GM19372 (cell line): ENCODE results near the gene LCA5L.

Experiments used
- ATAC-seq: cut with Tn5 transposase; IDR thresholded peaks from one replicate; pipeline ENCODE4 v1.9.1; 2021; ENCODE audit warnings: mild to moderate bottlenecking, low read depth, moderate library complexity; ENCODE audit not compliant: unreplicated experiment

LCA5L gene

GRCh38 chr21:39445321-39446269 lies at the start of gene LCA5L:
Gene LCA5L, minus strand, starts transcription at chr21:39445778. Its CDS starts 17,285 bp downstream, at chr21:39428493.
- ATAC-seq: peak; percentile 91

- ATAC-seq: no peak
These were observed 43.9 kb upstream of the LCA5L start for GRCh38 chr21:39489380-39489924.

GRCh38 chr21:39484711-39485276 lies 39.2 kb upstream of the LCA5L start:
- ATAC-seq: no peak

GRCh38 chr21:39483917-39484316 lies 38.3 kb upstream of the LCA5L start:
- no peak for ATAC-seq

- ATAC-seq: no peak
These were observed 36.3 kb upstream of the LCA5L start for GRCh38 chr21:39481886-39482285.

- no peak for ATAC-seq
These were observed 34.7 kb upstream of the LCA5L start for GRCh38 chr21:39480271-39480670.

- ATAC-seq: no peak
These were observed 34.2 kb upstream of the LCA5L start for GRCh38 chr21:39479814-39480182.

- ATAC-seq: no peak
These were observed 33.7 kb upstream of the LCA5L start for GRCh38 chr21:39479164-39479813.

- ATAC-seq: no peak
These were observed 29.0 kb upstream of the LCA5L start for GRCh38 chr21:39474611-39475010.

- ATAC-seq: no peak
These were observed 27.2 kb upstream of the LCA5L start for GRCh38 chr21:39472786-39473185.

- no peak for ATAC-seq
These were observed 26.0 kb upstream of the LCA5L start for GRCh38 chr21:39471598-39471997.

GRCh38 chr21:39468559-39468958 lies 23.0 kb upstream of the LCA5L start:
- no peak for ATAC-seq

- ATAC-seq: no peak
These were observed 22.2 kb upstream of the LCA5L start for GRCh38 chr21:39467746-39468145.

- ATAC-seq: no peak
These were observed 21.0 kb upstream of the LCA5L start for GRCh38 chr21:39466584-39466983.

- ATAC-seq: no peak
These were observed 17.7 kb upstream of the LCA5L start for GRCh38 chr21:39463308-39463707.

GRCh38 chr21:39461419-39461818 lies 15.8 kb upstream of the LCA5L start:
- ATAC-seq: no peak

GRCh38 chr21:39456665-39457064 lies 11.1 kb upstream of the LCA5L start:
- ATAC-seq: no peak

- no peak for ATAC-seq
These were observed 9.5 kb upstream of the LCA5L start for GRCh38 chr21:39454949-39455668.

- no peak for ATAC-seq
These were observed 8.1 kb upstream of the LCA5L start for GRCh38 chr21:39453571-39454179.

- ATAC-seq: no peak
These were observed 7.4 kb upstream of the LCA5L start for GRCh38 chr21:39452970-39453342.
